ENCODE results near the gene RAD51B. TPM values are rescaled to one million over a fixed set of nuclear protein-coding genes. Genes with fewer than 3 reads are reported as not detected.
"Not testable (repeated sequence)": the region's sequence is repeated elsewhere in the genome, so short reads cannot be mapped to it uniquely, and the experiment has no call there.

Gene RAD51B
- total RNA-seq, 1 donor from 2014 or later, result 26.1 TPM

DNA sequence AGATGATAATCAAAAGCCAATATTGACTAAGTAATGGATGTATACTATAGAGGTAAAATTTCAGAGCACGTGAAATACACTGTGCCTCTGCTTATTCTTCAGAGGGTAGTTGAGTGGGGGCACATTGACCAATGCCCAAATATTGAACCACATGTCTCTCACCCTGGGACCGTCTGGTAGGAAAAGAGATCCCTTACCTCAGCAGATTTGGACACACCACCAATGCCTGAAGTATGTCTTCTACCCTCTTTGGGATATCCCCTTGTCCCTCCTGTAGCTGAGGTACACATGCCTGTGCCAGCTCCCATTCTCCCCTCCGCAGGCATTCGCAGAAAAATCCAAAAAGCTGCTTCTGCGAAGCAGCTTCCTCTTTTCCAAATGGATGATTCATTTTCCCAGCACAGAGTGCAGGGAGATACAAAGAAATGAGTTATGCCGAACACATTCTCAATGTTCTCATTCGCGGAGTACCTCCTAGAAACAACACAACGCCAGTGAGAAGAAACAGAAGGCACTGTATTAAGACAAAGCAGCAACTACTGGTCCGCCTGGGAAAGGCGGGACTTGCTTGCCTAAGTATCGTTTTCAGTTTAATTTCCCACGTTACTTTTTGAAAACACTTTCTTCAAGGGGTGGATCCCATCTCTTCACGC is 3.9 kb upstream of the RAD51B start:
- H3K4me3 Mint-ChIP-seq, result peak overlapping the region; percentile 90

DNA sequence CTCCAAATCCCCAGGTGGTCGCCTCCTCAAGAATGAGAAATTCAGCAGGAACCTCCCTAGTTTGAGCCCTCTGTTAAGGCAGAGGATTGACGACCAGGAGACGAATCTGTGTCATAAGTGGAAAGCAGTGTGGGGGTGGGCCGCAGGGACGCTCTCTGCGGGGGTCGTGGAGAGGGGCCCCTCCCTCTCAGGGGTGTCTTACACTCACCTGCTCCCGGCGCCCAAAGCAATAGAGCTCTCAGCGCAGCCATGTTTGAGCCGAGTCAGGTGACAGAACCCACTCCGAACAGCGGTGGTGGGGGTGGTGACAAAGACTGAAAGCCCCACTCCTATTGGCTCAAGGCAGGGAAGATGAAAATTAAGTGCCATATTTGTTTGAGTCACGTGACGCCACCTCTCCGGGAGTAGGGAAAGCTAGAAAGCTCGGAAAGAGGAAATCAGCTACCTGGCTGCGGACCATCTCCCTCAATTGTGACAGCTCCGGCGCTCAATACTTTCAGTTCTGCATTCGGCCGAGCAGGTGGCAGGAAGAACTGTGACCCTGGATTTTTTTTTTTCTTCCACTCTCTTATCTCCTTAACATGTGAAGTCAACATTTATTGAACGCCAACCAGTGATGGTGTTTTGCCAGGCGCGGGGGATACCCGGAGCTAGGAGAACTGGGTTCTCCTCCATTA is 3.1 kb upstream of the RAD51B start, which contains the start of gene ZFYVE26:
TSS of gene ZFYVE26 (minus strand) at position 265 of the 677 bp plus-strand sequence. CDS start 627 bp downstream, outside the sequence.
- Mint-ChIP-seq H3K36me3 (ENCODE audit: low read depth) (peaks cover 9% of the 10 kb centered on the region), H3K9me3 (no peaks in the 10 kb centered on the region), H3K4me1 (ENCODE audit: low read depth) (peaks cover 49% of the 10 kb centered on the region), H3K4me3 (peak within 1 kb of the TSS; percentile 90), H3K27ac (peak within 1 kb of the TSS; percentile 90), H3K27me3 (ENCODE audit: insufficient read depth) (no peaks in the 10 kb centered on the region)
- peak; percentile 88 for DNase-seq (ENCODE audit: low spot score)
- intact Hi-C loops (cut with micrococcal nuclease), result loop anchor here (1.0 to 5.0 kb wide), 12 partner anchors 121 to 1951 kb away; partner anchors contain the start of genes ACTN1, DCAF5, EIF2S1 and ERH

More for the DNA sequence above, 3.9 kb upstream of the RAD51B start:
- peak overlapping the region; percentile 90 for H3K27ac Mint-ChIP-seq
- no peaks in the 10 kb centered on the region for H3K9me3 Mint-ChIP-seq
- intact Hi-C loops (cut with micrococcal nuclease), result loop anchor here (1.0 to 5.0 kb wide), 12 partner anchors 120 to 1952 kb away; partner anchors contain the start of genes ACTN1, DCAF5, EIF2S1 and ERH
- H3K4me1 Mint-ChIP-seq (ENCODE audit: low read depth), result peaks cover 45% of the 10 kb centered on the region
- DNase-seq (ENCODE audit: low spot score), result no peak
- peaks cover 9% of the 10 kb centered on the region for H3K36me3 Mint-ChIP-seq (ENCODE audit: low read depth)
- no peaks in the 10 kb centered on the region for H3K27me3 Mint-ChIP-seq (ENCODE audit: insufficient read depth)

DNA sequence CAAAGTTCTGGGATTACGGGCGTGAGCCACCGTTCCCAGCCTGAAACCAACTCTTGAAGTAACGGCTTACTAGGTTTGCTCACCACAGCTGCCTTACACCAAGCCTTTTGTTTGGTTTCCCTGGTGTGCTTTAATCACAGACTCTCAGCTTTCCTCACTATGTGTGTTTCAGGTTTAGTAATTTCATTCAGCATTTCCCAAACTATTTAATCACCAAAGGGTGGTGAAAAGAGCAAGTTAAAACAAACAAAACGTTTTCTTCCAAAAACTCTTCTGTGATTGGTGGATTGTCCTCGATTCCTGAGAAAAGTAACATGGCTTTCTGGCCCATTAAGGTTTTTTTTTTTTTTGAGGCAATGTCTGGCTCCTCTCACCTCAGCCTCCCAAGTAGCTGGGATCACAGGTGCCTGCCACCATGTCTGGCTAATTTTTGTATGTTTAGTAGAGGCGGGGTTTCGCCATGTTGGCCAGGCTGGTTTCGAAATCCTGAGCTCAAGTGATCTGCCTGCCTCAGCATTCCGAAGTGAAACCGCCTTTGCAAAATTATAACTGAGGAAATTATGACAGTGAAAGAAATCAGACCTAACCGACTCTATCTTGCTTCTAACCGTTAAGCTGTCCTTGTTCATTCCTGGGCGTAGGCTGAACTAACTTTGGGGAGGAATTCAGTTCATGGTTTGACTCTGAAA is 1.7 kb upstream of the RAD51B start:
- Mint-ChIP-seq H3K36me3 (ENCODE audit: low read depth) (peaks cover 5% of the 10 kb centered on the region), H3K27ac (peak overlapping the region; percentile 64), H3K9me3 (no peaks in the 10 kb centered on the region), H3K4me1 (ENCODE audit: low read depth) (peaks cover 49% of the 10 kb centered on the region), H3K27me3 (ENCODE audit: insufficient read depth) (no peaks in the 10 kb centered on the region), H3K4me3 (peak overlapping the region; percentile 92)
- intact Hi-C loops (cut with micrococcal nuclease), result loop anchor here (2.0 to 5.0 kb wide), 7 partner anchors 141 to 1949 kb away; partner anchors contain the start of genes ACTN1, DCAF5, GPHN and PALS1
- no peak for DNase-seq (ENCODE audit: low spot score)

DNA sequence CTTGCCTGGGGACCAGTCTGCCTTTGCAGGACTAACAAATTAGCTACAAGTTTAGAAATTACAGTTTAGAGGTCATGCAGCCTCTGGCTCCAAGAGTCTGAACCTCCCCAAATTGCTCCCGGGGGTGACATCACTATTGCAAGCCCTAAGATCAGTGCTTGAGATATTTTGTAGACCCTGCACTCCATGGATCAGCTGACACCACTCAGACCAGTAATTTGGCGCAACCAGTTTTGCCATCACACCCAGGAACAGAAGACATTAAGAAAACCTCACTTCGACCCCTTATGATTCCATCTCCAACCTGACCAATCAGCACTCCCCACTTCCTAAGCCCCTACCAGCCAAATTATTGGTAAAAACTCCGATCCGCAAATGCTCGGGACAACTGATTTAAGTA is 1.1 kb upstream of the RAD51B start:
- intact Hi-C loops (cut with micrococcal nuclease), result loop anchor here (5.0 kb wide), 5 partner anchors 141 to 1949 kb away; partner anchors contain the start of genes ACTN1, DCAF5, GPHN and SRSF5
- Mint-ChIP-seq H3K4me1 (ENCODE audit: low read depth) (peaks cover 49% of the 10 kb centered on the region), H3K27ac (peak overlapping the region; percentile 64), H3K4me3 (peak overlapping the region; percentile 92)
- H3K27me3 Mint-ChIP-seq (ENCODE audit: insufficient read depth); H3K9me3 Mint-ChIP-seq; DNase-seq (ENCODE audit: low spot score); H3K36me3 Mint-ChIP-seq (ENCODE audit: low read depth): not testable (repeated sequence)

DNA sequence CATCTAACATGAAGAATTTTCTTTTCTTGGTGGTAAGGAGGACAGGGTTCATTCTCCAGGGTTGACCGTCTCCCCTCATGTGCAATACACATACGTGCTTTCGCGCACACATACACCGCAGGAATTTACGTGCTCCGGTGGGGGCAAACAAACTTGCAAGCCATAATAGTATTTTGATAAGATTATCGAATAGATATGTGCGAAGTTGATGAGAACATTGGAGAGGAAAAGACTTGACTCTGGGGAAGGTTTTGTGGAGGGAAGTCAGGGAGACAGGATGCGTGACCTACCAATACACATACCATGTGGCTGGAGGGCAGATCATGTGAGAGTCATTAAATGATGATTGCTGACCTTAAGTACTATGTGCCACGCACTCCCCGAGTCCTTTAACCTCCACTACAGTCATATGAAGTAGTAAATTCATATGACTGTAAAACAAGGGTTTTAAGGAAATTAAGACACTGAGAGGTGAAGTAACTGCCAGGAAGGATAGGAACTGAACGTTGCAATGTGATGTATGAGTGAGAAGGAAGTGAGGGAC is 921 bp downstream of the RAD51B start:
- intact Hi-C loops (cut with micrococcal nuclease), result no loop called here
- peaks cover 40% of the 10 kb centered on the region for H3K4me1 Mint-ChIP-seq (ENCODE audit: low read depth)
- H3K36me3 Mint-ChIP-seq (ENCODE audit: low read depth), result no peaks in the 10 kb centered on the region
- peak overlapping the region; percentile 92 for H3K4me3 Mint-ChIP-seq
- no peaks in the 10 kb centered on the region for H3K27me3 Mint-ChIP-seq (ENCODE audit: insufficient read depth)
- H3K9me3 Mint-ChIP-seq, result no peaks in the 10 kb centered on the region
- peak overlapping the region; percentile 89 for H3K27ac Mint-ChIP-seq
- DNase-seq (ENCODE audit: low spot score), result no peak

DNA sequence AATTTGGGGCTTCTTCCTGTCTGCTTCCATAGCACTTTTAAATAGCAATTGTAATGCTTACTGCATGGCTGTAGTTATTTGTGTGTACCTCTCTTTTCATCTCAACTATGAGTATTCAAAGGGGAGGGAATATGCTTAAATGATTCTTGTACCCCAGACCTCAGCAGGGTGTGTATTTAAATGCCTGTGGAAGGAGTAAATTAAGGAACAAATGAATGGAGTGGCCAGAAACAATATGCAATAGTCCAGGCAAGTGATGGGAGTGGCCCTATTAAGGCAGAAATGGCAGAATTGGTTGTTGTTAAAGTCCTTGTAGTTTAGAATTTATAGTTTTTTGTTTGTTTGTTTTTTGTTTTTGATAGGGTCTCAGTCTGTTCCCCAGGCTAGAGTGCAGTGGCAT is 1.5 kb downstream of the RAD51B start:
- no peak for DNase-seq (ENCODE audit: low spot score)
- Mint-ChIP-seq H3K4me1 (ENCODE audit: low read depth) (peaks cover 34% of the 10 kb centered on the region), H3K9me3 (no peaks in the 10 kb centered on the region), H3K27me3 (ENCODE audit: insufficient read depth) (no peaks in the 10 kb centered on the region), H3K27ac (no peak overlapping the region), H3K36me3 (ENCODE audit: low read depth) (peaks cover under 1% of the 10 kb centered on the region), H3K4me3 (peak overlapping the region; percentile 92)
- intact Hi-C loops (cut with micrococcal nuclease), result no loop called here

DNA sequence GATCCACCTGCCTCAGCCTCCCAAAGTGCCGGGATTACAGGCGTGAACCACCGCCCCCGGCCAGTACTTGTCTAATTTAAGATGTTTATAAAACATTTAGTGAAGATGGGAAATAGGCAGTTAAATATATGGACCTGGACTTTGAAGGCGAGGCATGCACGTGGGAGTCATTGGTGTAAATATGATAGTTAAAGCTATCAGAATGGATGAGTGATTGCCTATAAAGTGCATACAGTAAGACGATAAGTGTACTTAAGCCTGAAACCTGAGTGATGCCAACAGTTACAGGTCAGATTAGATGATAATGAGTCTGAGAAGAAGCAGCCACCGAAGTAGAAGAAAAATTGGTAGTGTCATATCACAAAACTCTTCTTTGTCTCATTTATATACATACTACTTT is 11.5 kb downstream of the RAD51B start:
- H3K36me3 Mint-ChIP-seq (ENCODE audit: low read depth), result peaks cover 17% of the 10 kb centered on the region

DNA sequence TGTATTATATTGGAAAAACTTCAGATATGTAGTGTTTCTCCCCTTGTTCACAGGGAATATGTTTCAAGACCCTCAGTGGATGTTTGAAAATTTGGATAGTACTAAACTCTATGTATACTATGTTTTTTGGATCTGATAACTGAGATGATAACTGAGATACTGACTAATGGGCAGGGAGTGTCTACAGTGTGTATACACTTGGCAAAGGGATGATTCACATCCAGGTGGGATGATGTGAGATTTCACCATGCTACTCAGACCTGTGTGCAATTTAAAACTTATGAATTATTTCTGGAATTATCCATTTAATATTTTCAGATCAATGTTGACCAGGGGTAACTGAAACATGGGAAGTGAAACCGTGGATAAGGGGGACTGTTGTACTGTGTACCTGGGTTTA is 13.8 kb downstream of the RAD51B start:
- Mint-ChIP-seq H3K4me3 (no peak overlapping the region), H3K27me3 (ENCODE audit: insufficient read depth) (no peaks in the 10 kb centered on the region), H3K27ac (no peak overlapping the region), H3K36me3 (ENCODE audit: low read depth) (peaks cover 6% of the 10 kb centered on the region), H3K4me1 (ENCODE audit: low read depth) (no peaks in the 10 kb centered on the region), H3K9me3 (no peaks in the 10 kb centered on the region)
- intact Hi-C loops (cut with micrococcal nuclease), result no loop called here
- DNase-seq (ENCODE audit: low spot score), result no peak

More for the DNA sequence above, 11.5 kb downstream of the RAD51B start:
- no peaks in the 10 kb centered on the region for H3K9me3 Mint-ChIP-seq
- H3K27me3 Mint-ChIP-seq (ENCODE audit: insufficient read depth), result no peaks in the 10 kb centered on the region
- no peaks in the 10 kb centered on the region for H3K4me1 Mint-ChIP-seq (ENCODE audit: low read depth)
- no peak for DNase-seq (ENCODE audit: low spot score)
- H3K27ac Mint-ChIP-seq, result no peak overlapping the region
- H3K4me3 Mint-ChIP-seq, result no peak overlapping the region
- intact Hi-C loops (cut with micrococcal nuclease), result loop anchor here (2.0 kb wide), 1 partner anchor 222 kb away; no protein-coding TSS in a partner anchor

DNA sequence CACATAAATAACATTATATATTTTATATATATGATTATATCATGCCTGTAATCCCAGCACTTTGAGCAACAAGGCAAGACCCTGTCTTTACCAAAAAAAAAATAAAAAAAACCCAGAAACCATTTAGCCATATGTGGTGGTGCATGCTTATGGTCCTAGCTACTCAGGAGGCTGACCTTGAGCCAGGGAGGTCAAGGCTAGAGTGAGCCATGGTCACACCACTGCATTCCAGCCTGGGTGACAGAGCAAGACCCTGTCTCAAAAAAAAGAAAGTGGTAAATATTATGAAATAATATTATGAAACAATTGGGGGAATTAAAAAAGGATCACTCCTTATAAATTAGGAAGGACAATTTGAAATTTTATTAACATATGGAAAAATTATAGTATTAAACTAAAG is 16.0 kb downstream of the RAD51B start:
- H3K27me3 Mint-ChIP-seq (ENCODE audit: insufficient read depth), result no peaks in the 10 kb centered on the region
- H3K36me3 Mint-ChIP-seq (ENCODE audit: low read depth), result peaks cover 3% of the 10 kb centered on the region
- H3K9me3 Mint-ChIP-seq, result no peaks in the 10 kb centered on the region
- intact Hi-C loops (cut with micrococcal nuclease), result loop anchor here (5.0 kb wide), 1 partner anchor 97 kb away; no protein-coding TSS in a partner anchor
- H3K4me3 Mint-ChIP-seq, result no peak overlapping the region
- H3K27ac Mint-ChIP-seq, result no peak overlapping the region
- H3K4me1 Mint-ChIP-seq (ENCODE audit: low read depth), result no peaks in the 10 kb centered on the region
- no peak for DNase-seq (ENCODE audit: low spot score)

DNA sequence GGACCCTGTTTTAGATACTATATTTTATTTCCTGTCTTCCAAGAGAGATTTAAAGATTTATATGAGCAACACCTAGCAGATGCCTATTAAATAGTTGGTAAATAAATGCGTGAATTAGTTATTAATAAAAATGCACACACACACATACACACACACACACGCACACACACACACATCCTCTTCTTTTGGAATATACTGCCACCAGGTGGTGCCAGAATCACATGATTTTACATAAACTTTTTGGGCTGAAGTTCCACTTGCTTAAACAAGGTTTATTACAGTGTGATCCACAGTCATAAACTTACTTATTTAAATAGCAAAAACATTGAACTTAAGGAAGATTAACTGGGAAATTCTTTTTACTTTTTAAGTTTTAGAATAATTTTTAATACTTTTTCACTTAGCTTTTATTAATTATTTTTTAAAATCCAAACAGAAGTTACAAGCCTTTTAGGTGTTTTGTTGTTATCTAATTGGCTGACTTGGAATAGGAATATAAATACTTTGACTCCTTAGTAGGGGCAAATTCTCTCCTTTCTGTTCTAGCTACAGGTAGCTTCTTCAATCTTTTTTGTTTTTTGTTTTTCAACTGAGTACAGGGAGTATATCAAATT is 17.5 kb downstream of the RAD51B start:
- no peak for DNase-seq (ENCODE audit: low spot score)
- no peaks in the 10 kb centered on the region for H3K9me3 Mint-ChIP-seq
- no peak overlapping the region for H3K27ac Mint-ChIP-seq
- no peaks in the 10 kb centered on the region for H3K4me1 Mint-ChIP-seq (ENCODE audit: low read depth)
- intact Hi-C loops (cut with micrococcal nuclease), result loop anchor here (1.0 to 5.0 kb wide), 3 partner anchors 95 to 1007 kb away; no protein-coding TSS in a partner anchor
- H3K4me3 Mint-ChIP-seq, result no peak overlapping the region
- no peaks in the 10 kb centered on the region for H3K27me3 Mint-ChIP-seq (ENCODE audit: insufficient read depth)
- peaks cover 3% of the 10 kb centered on the region for H3K36me3 Mint-ChIP-seq (ENCODE audit: low read depth)

DNA sequence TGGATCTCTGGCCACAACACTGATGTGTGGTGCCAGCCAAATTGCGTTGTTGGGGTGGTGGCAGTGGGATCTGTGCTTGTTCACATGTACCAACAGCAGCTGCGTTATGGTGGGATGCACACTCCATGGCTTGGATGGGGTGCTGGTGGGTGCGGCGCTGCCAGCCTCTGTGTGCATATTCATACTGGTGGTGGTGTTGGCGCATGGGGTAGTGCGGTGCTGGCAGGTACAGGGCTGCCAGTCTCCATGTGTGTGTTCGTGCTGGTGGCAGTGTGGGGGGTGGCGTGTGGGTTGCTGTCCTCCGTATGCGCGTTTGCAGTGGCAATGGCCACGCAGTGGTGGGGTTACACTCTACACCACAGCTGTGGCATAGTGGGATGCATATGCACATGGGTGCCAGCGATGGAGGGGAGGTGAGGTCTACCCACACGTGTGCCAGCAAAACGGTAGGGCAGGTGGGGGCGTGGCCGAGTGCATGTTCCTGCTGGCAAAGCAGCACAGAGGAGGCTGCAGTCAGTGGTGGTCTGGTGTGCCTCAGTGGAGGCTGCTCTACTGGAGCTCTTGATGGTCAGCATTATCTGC is 26.5 kb downstream of the RAD51B start:
- no peaks in the 10 kb centered on the region for H3K4me1 Mint-ChIP-seq (ENCODE audit: low read depth)

More for the DNA sequence above, 26.5 kb downstream of the RAD51B start:
- no peak overlapping the region for H3K4me3 Mint-ChIP-seq
- peaks cover 4% of the 10 kb centered on the region for H3K27me3 Mint-ChIP-seq (ENCODE audit: insufficient read depth)
- DNase-seq (ENCODE audit: low spot score), result no peak
- H3K36me3 Mint-ChIP-seq (ENCODE audit: low read depth), result peaks cover 3% of the 10 kb centered on the region
- intact Hi-C loops (cut with micrococcal nuclease), result no loop called here
- peaks cover 8% of the 10 kb centered on the region for H3K9me3 Mint-ChIP-seq
- H3K27ac Mint-ChIP-seq, result no peak overlapping the region
